ENCODE measurements around the gene KCNQ1. TPM values are rescaled to one million over a fixed set of nuclear protein-coding genes. Genes with fewer than 3 reads are reported as not detected.

KCNQ1 gene
- total RNA-seq, 1 donor from 2014 or later, result 4.8 TPM

GRCh38 chr11:2558861-2559526 lies 114.2 kb downstream of the KCNQ1 start:
- H3K4me1 Mint-ChIP-seq (ENCODE audit: unreplicated experiment), result peaks cover 18% of the 10 kb centered on the region
- DNase-seq (ENCODE audit: extremely low spot score, unreplicated experiment), result no peak
- no peaks in the 10 kb centered on the region for H3K36me3 Mint-ChIP-seq
- no peak overlapping the region for H3K27ac Mint-ChIP-seq
- no peak for TF ChIP-seq CTCF (conservative IDR thresholded peaks at IDR 0.05)
- H3K4me3 Mint-ChIP-seq, result no peak overlapping the region
- peaks cover 9% of the 10 kb centered on the region for H3K9me3 Mint-ChIP-seq
- H3K27me3 Mint-ChIP-seq, result peaks cover 8% of the 10 kb centered on the region

GRCh38 chr11:2559527-2560311 lies 114.9 kb downstream of the KCNQ1 start:
- H3K27ac Mint-ChIP-seq, result no peak overlapping the region
- peaks cover 12% of the 10 kb centered on the region for H3K4me1 Mint-ChIP-seq (ENCODE audit: unreplicated experiment)
- no peak for DNase-seq (ENCODE audit: extremely low spot score, unreplicated experiment)
- peaks cover 8% of the 10 kb centered on the region for H3K27me3 Mint-ChIP-seq
- no peak overlapping the region for H3K4me3 Mint-ChIP-seq
- H3K9me3 Mint-ChIP-seq, result peaks cover 9% of the 10 kb centered on the region
- no peak for TF ChIP-seq CTCF (conservative IDR thresholded peaks at IDR 0.05)
- no peaks in the 10 kb centered on the region for H3K36me3 Mint-ChIP-seq

- Mint-ChIP-seq H3K9me3 (peaks cover 4% of the 10 kb centered on the region), H3K27me3 (peaks cover 3% of the 10 kb centered on the region), H3K27ac (no peak overlapping the region), H3K4me3 (no peak overlapping the region), H3K4me1 (ENCODE audit: unreplicated experiment) (peaks cover 6% of the 10 kb centered on the region), H3K36me3 (no peaks in the 10 kb centered on the region)
- no peak for TF ChIP-seq CTCF (conservative IDR thresholded peaks at IDR 0.05)
- DNase-seq (ENCODE audit: extremely low spot score, unreplicated experiment), result no peak
Observed at GRCh38 chr11:2561696-2562581, 117.1 kb downstream of the KCNQ1 start.

GRCh38 chr11:2562890-2563212 lies 118.0 kb downstream of the KCNQ1 start:
- H3K4me3 Mint-ChIP-seq, result no peak overlapping the region
- no peaks in the 10 kb centered on the region for H3K27me3 Mint-ChIP-seq
- no peaks in the 10 kb centered on the region for H3K9me3 Mint-ChIP-seq
- H3K36me3 Mint-ChIP-seq, result no peaks in the 10 kb centered on the region
- H3K4me1 Mint-ChIP-seq (ENCODE audit: unreplicated experiment), result peaks cover 6% of the 10 kb centered on the region
- H3K27ac Mint-ChIP-seq, result no peak overlapping the region
- no peak for TF ChIP-seq CTCF (conservative IDR thresholded peaks at IDR 0.05)
- no peak for DNase-seq (ENCODE audit: extremely low spot score, unreplicated experiment)

GRCh38 chr11:2563213-2564007 lies 118.6 kb downstream of the KCNQ1 start:
- H3K4me3 Mint-ChIP-seq, result no peak overlapping the region
- no peak for TF ChIP-seq CTCF (conservative IDR thresholded peaks at IDR 0.05)
- peaks cover 6% of the 10 kb centered on the region for H3K4me1 Mint-ChIP-seq (ENCODE audit: unreplicated experiment)
- peak overlapping the region; percentile 36 for H3K27ac Mint-ChIP-seq
- DNase-seq (ENCODE audit: extremely low spot score, unreplicated experiment), result no peak
- H3K9me3 Mint-ChIP-seq, result no peaks in the 10 kb centered on the region
- H3K36me3 Mint-ChIP-seq, result no peaks in the 10 kb centered on the region
- no peaks in the 10 kb centered on the region for H3K27me3 Mint-ChIP-seq

All from type B pancreatic cell (in vitro differentiated cells).